T-cell (primary cell): Measurements from ENCODE around the gene SRM. TPM values are rescaled to one million over a fixed set of nuclear protein-coding genes. Genes with fewer than 3 reads are reported as not detected.
"Not testable (repeated sequence)": the region's sequence is repeated elsewhere in the genome, so short reads cannot be mapped to it uniquely, and the experiment has no call there.

Source experiments
- ATAC-seq, 4 experiments: fragments of 200-7000 bp in 3 of 4; fragments of 150-1000 bp in 1 of 4; cut with Tn5 transposase; replicated peaks in 1 of 4; 1 replicate in 3 of 4; 2 replicates in 1 of 4; pipeline ENCODE4 v1.10.0; 2021; ENCODE audit warnings: moderate library complexity in 3 of 4, mild to moderate bottlenecking in 2 of 4, moderate number of reproducible peaks in 1 of 4
- CTCF ChIA-PET, 2 donors: fragments of 300-600 bp; sonication (Branson Sonifier 250); formaldehyde crosslinking; loops; one replicate each; lab custom pipeline; 2022; ENCODE audit warnings: antibody characterized with exemption in 2 of 2; lab: Charles Lee
- POLR2A ChIA-PET, 2 donors: fragments of 300-600 bp; sonication (Branson Sonifier 250); formaldehyde crosslinking; loops; one replicate each; lab custom pipeline; 2022; ENCODE audit warnings: antibody characterized with exemption in 2 of 2; lab: Charles Lee
- DNase-seq, 35 experiments: peaks; one replicate each; pipeline versions ENCODE4 v3.0.0 to v3.0.0-alpha.2; 2013 to 2023
- H3K27ac ChIP-seq: one replicate; pipeline ENCODE4 v1.5.1; 2013; ENCODE audit warnings: low read length
- H3K27me3 ChIP-seq, 2 experiments: replicated peaks in 1 of 2; 1 replicate in 1 of 2; 2 replicates in 1 of 2; pipeline versions ENCODE4 v1.6.1 to v1.7.0; 2013; ENCODE audit warnings: low read length in 1 of 2, mixed read lengths in 1 of 2; ENCODE audit not compliant: control insufficient read depth in 2 of 2, insufficient read depth in 2 of 2; ENCODE audit errors: extremely low read depth in 1 of 2
- H3K36me3 ChIP-seq, 2 donors: 1 replicate in 1 of 2; 2 replicates in 1 of 2; pipeline versions ENCODE4 v1.6.1 to v1.7.0; 2013; ENCODE audit warnings: low read length in 1 of 2; ENCODE audit not compliant: control insufficient read depth in 2 of 2, insufficient read depth in 1 of 2; ENCODE audit errors: extremely low read depth in 1 of 2
- H3K4me1 ChIP-seq, 2 experiments: 1 replicate in 1 of 2; 2 replicates in 1 of 2; pipeline versions ENCODE4 v1.6.1 to v1.7.0; 2013; ENCODE audit warnings: low read length in 2 of 2, mixed read lengths in 1 of 2; ENCODE audit not compliant: insufficient read depth in 2 of 2, control insufficient read depth in 1 of 2; ENCODE audit errors: extremely low read depth in 1 of 2
- H3K4me3 ChIP-seq, 2 donors: 1 replicate in 1 of 2; 2 replicates in 1 of 2; pipeline versions ENCODE4 v1.5.1 to v1.7.0; 2013; ENCODE audit warnings: mild to moderate bottlenecking in 2 of 2, low read length in 1 of 2, moderate library complexity in 1 of 2; ENCODE audit not compliant: control insufficient read depth in 1 of 2; ENCODE audit errors: extremely low read depth in 1 of 2
- H3K9me3 ChIP-seq: 2 replicates; pipeline ENCODE4 v1.7.0; 2013
- H3K27ac Mint-ChIP-seq, 2 donors: one replicate each; pipeline ENCODE4 v1.8.0; 2020 to 2021; ENCODE audit warnings: mild to moderate bottlenecking in 2 of 2, mixed read lengths in 2 of 2
- H3K27me3 Mint-ChIP-seq, 2 donors: one replicate each; pipeline ENCODE4 v1.8.0; 2021 to 2022; ENCODE audit warnings: mixed read lengths in 2 of 2
- H3K36me3 Mint-ChIP-seq: one replicate; pipeline ENCODE4 v1.8.0; 2021; ENCODE audit warnings: mixed read lengths
- H3K4me1 Mint-ChIP-seq, 3 donors: one replicate each; pipeline ENCODE4 v1.8.0; 2020 to 2022; ENCODE audit warnings: mixed read lengths in 3 of 3, mild to moderate bottlenecking in 1 of 3
- H3K4me3 Mint-ChIP-seq, 3 donors: one replicate each; pipeline ENCODE4 v1.8.0; 2020 to 2022; ENCODE audit warnings: mild to moderate bottlenecking in 3 of 3, mixed read lengths in 3 of 3, moderate library complexity in 3 of 3
- H3K9me3 Mint-ChIP-seq, 3 donors: one replicate each; pipeline ENCODE4 v1.8.0; 2020 to 2022; ENCODE audit warnings: mixed read lengths in 3 of 3
- WGBS: methylation state at CpG from one replicate; pipeline ENCODE4 v1.1.5; 2013; ENCODE audit warnings: missing lambda C conversion rate; ENCODE audit not compliant: insufficient coverage; 5-methylcytosine and 5-hydroxymethylcytosine counted together
- total RNA-seq, 35 experiments: library from RNA in 6 of 35; stranded (reverse) in 6 of 35; fragments of 120-200 nt in 1 of 35; gene quantifications; one replicate each; pipeline versions ENCODE4 v1.2.1 to v1.2.4 and lab custom pipeline; 2013 to 2026

The SRM gene
- total RNA-seq, 5 donors from 2014 or later (not counting 1 experiment from before 2014, with no cell fraction given) = 38.0 to 78.5 (median 72.4) TPM

DNA sequence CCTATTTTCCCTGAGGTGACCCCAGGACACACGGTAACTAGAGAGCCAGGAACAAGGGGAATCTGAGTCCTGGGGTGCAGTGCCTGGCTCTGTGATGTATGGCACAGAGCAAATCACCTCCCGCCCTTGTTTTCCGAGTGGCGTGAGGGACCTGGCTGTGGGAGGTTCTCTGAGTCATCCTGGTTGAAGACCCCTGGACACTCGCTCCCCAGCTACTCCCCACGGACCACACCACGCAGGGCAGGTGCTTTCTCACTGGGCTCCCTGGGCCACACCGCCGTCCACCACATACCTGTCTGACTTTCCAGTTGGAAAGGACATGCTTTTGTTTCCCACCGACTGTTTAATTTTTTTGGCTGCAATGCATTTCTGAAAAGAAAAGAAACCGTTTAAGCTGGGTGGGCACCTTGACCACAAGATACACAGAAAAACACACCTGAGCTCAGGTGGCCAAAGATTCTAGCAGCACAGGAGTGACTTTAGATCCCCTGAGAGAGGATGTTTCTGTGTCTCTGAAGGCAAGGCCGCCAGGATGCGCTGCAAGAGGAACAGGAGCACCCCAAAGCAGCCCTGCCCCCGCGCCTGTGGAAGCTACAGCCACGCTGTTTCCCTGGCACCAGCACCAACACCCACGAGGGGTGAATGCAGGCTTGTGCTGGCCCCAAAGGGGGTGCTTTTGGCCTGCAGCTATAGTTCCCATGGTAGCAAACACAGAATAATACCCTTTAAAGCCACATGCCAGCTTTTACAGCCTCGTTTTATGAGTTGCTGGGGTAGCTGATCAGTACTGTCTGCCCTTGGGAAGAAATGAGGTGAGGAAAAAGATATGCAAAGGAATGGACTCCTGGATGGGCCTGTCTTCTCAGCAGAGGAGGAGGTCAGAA is 8.1 kb upstream of the SRM start:
- H3K4me3 ChIP-seq = no peak overlapping the region
- H3K4me1 Mint-ChIP-seq = peaks cover 5 to 6% (median 6%) of the 10 kb centered on the region in 3 donors
- ChIA-PET POLR2A (no interaction called here), CTCF (no interaction called here)
- DNase-seq (no peak), ATAC-seq (no peak)
- H3K27me3 Mint-ChIP-seq = no peaks in the 10 kb centered on the region
- no peaks in the 10 kb centered on the region for H3K9me3 ChIP-seq
- H3K27ac Mint-ChIP-seq = no peak overlapping the region
- H3K9me3 Mint-ChIP-seq = no peaks in the 10 kb centered on the region
- H3K27me3 ChIP-seq = no peaks in the 10 kb centered on the region
- H3K27ac ChIP-seq = no peak overlapping the region
- H3K36me3 ChIP-seq = peaks cover 23 to 73% of the 10 kb centered on the region in 2 donors
- H3K4me3 Mint-ChIP-seq = no peak overlapping the region
- peaks cover 60% of the 10 kb centered on the region for H3K36me3 Mint-ChIP-seq
- 97% methylated on average over 12 of the region's 18 CpGs for WGBS
- H3K4me1 ChIP-seq = peaks cover 0 to 4% of the 10 kb centered on the region in 2 experiments

DNA sequence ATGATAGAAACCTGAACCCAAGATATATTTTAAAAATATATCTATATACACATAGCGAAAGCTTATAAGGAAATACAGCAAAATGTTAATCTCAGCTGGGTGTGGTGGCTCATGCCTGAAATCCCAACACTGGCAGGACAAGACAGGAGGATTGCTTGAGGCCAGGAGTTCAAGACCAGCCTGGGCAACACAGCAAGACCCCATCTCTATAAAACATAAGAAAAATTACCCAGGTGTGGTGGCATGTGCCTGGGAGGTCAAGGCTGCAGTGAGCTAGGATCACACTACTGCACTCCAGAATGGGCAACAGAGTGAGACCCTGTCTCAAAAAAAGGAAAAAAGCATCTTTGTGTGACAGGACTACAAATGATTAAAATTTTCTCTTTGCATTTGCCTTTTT is 6.0 kb upstream of the SRM start:
- H3K36me3 Mint-ChIP-seq = peaks cover 43% of the 10 kb centered on the region
- Histone ChIP-seq H3K4me3 (no peak overlapping the region), H3K27me3 (no peaks in the 10 kb centered on the region), H3K9me3 (no peaks in the 10 kb centered on the region), H3K36me3 (peaks cover 16 to 54% of the 10 kb centered on the region in 2 donors), H3K4me1 (peaks cover 3 to 18% of the 10 kb centered on the region in 2 experiments), H3K27ac (no peak overlapping the region)
- DNase-seq (no peak), ATAC-seq (no peak)
- no CpG with 5 or more reads among the region's 1 CpG for WGBS
- H3K4me1 Mint-ChIP-seq = peaks cover 12 to 24% (median 21%) of the 10 kb centered on the region in 3 donors
- H3K27me3 Mint-ChIP-seq = no peaks in the 10 kb centered on the region
- CTCF ChIA-PET = no interaction called here
- H3K4me3 Mint-ChIP-seq = no peak overlapping the region
- H3K9me3 Mint-ChIP-seq = no peaks in the 10 kb centered on the region
- no peak overlapping the region for H3K27ac Mint-ChIP-seq
- POLR2A ChIA-PET = no interaction called here

DNA sequence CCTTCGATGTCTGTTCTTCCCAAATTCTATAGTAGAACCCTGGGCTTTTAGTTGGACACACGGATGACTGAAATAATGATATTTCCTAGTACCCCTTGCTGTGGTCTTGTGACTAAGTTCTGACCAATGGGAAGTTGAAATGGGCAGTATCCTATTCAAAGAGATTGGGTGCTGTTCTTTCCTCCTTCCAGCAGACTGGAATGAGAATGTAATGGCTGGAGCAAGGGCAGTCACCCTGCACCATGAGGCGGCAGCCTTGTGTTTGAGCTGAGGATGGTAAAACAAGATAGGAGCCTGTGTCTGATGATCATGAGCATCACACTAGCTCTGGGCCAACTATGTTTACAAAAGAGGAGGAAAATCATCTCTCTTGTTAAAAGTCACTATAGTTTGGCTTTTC is 5.1 kb upstream of the SRM start:
- no peaks in the 10 kb centered on the region for H3K9me3 ChIP-seq
- no peak for ATAC-seq
- peaks cover 15 to 46% of the 10 kb centered on the region in 2 donors for H3K36me3 ChIP-seq
- POLR2A ChIA-PET = no interaction called here
- no peak for DNase-seq
- Mint-ChIP-seq H3K9me3 (no peaks in the 10 kb centered on the region), H3K27me3 (no peaks in the 10 kb centered on the region), H3K36me3 (peaks cover 38% of the 10 kb centered on the region), H3K4me3 (no peak overlapping the region), H3K4me1 (peaks cover 18 to 28% (median 27%) of the 10 kb centered on the region in 3 donors), H3K27ac (no peak overlapping the region)
- H3K4me1 ChIP-seq = peaks cover 7 to 25% of the 10 kb centered on the region in 2 experiments
- CTCF ChIA-PET = interaction anchor here in 1 of 2 donors (0.7 kb wide), 1 partner anchor 9 kb away, joined by 3 read pairs; no protein-coding TSS in a partner anchor
- no peak overlapping the region for H3K4me3 ChIP-seq
- no peak overlapping the region for H3K27ac ChIP-seq
- H3K27me3 ChIP-seq = no peaks in the 10 kb centered on the region
- no CpG with 5 or more reads among the region's 3 CpGs for WGBS

DNA sequence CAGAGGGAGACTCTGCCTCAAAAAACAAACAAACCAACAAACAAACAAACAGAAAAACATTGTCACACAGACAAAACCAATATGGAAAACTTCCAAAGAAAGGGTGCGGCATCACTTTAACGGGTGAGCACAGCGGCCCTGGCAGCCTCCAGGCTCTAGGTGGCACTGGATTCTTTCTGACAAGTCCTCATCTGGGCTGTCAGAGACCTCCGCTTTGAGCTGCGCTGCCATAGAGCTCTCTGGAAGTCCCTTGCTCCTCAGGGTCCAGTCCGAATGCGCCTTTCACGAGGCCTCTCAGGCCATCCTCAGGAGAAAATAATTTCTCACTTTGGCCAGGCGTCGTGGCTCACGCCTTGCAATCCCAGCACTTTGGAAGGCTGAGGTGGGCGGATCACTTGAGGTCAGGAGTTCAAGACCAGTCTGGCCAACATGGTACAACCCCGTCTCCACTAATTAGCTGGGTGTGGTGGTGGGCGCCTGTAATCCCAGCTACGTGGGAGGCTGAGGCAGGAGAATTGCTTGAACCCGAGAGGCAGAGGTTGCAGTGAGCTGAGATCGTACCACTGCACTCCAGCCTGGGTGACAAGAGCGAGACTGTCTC is 4.2 kb upstream of the SRM start:
- H3K4me1 Mint-ChIP-seq = peaks cover 22 to 30% (median 29%) of the 10 kb centered on the region in 3 donors
- CTCF ChIA-PET = interaction anchor here in 1 of 2 donors (4.6 kb wide), 1 partner anchor 26 kb away, joined by 30 read pairs; no protein-coding TSS in a partner anchor

DNA sequence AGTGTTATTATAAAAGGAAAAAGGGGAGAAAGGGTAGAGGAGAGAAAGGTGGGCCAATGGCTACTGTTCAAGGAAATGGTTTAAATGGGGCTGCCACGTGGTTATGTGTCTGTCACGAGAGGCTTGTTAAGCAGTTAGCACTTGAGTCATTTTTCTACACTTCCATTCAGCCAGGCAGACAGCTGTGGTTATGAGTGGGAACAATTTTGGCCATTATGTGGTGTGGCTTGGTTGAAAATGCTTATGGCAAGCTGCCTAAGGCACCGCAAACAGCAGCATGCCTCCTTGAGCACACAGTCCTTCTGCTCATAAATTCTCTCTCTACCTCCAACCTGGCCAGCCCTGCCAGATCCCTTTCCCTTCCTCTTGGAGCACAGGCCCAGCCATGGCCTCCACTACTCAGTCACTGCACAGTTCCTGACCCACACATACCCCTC is 3.2 kb upstream of the SRM start:
- Histone ChIP-seq H3K9me3 (no peaks in the 10 kb centered on the region), H3K4me1 (peaks cover 9 to 37% of the 10 kb centered on the region in 2 experiments), H3K4me3 (no peak overlapping the region), H3K27ac (no peak overlapping the region), H3K27me3 (no peaks in the 10 kb centered on the region), H3K36me3 (peaks cover 3 to 26% of the 10 kb centered on the region in 2 donors)
- Mint-ChIP-seq H3K27me3 (no peaks in the 10 kb centered on the region), H3K27ac (peak overlapping the region; percentile 74 to 80), H3K4me1 (peaks cover 28 to 38% (median 35%) of the 10 kb centered on the region in 3 donors), H3K4me3 (peak overlapping the region in 1 of 3 donors; percentile 10), H3K9me3 (no peaks in the 10 kb centered on the region), H3K36me3 (peaks cover 20% of the 10 kb centered on the region)
- DNase-seq (peak in 4 of 35 experiments; percentile 4 to 50 (median 12)), ATAC-seq (no peak)
- ChIA-PET POLR2A (no interaction called here), CTCF (interaction anchor here (0.5 to 4.6 kb wide), 5 partner anchors 13 to 1141 kb away, joined by 3 to 30 read pairs (median 4); no protein-coding TSS in a partner anchor)
- WGBS = no CpG with 5 or more reads among the region's 3 CpGs

More for the DNA sequence above, 4.2 kb upstream of the SRM start:
- not testable (repeated sequence) for H3K9me3 ChIP-seq, H3K27me3 Mint-ChIP-seq, H3K27me3 ChIP-seq, H3K9me3 Mint-ChIP-seq, H3K4me3 Mint-ChIP-seq, DNase-seq, H3K4me3 ChIP-seq, ATAC-seq, H3K27ac ChIP-seq
- H3K4me1 ChIP-seq = peaks cover 7 to 30% of the 10 kb centered on the region in 2 experiments
- peaks cover 9 to 36% of the 10 kb centered on the region in 2 donors for H3K36me3 ChIP-seq
- POLR2A ChIA-PET = interaction anchor here in 1 of 2 donors (0.6 kb wide), 1 partner anchor 100 kb away, joined by 6 read pairs; no protein-coding TSS in a partner anchor
- peaks cover 31% of the 10 kb centered on the region for H3K36me3 Mint-ChIP-seq
- 92% methylated on average over 11 of the region's 18 CpGs for WGBS
- peak overlapping the region in 1 of 2 donors; percentile 74 for H3K27ac Mint-ChIP-seq
